ENCODE measurements around the gene RIMBP2. TPM values are rescaled to one million over a fixed set of nuclear protein-coding genes. Genes with fewer than 3 reads are reported as not detected.

RIMBP2 gene
- total RNA-seq, 2 experiments from 2014 or later = not detected

GRCh38 chr12:130728158-130729058 lies 12.3 kb upstream of the RIMBP2 start:
- ChIA-PET CTCF (no interaction called here), POLR2A (no interaction called here)
- ATAC-seq (ENCODE audit: poor library complexity) (no peak), DNase-seq (no peak)
- TF ChIP-seq CTCF (IDR thresholded peaks at IDR 0.05) = no peak
- no peaks in the 10 kb centered on the region for H3K4me1 ChIP-seq (ENCODE audit: insufficient read depth, low read length)
- H3K36me3 ChIP-seq (ENCODE audit: insufficient read depth, low read length) = no peaks in the 10 kb centered on the region
- Mint-ChIP-seq H3K27ac (no peak overlapping the region), H3K27me3 (peaks cover 2% of the 10 kb centered on the region), H3K4me3 (no peak overlapping the region), H3K36me3 (ENCODE audit: low read depth) (no peaks in the 10 kb centered on the region), H3K9me3 (peaks cover 6% of the 10 kb centered on the region), H3K4me1 (ENCODE audit: low read depth) (no peaks in the 10 kb centered on the region)
- intact Hi-C loops (cut with DNase I, micrococcal nuclease) = no loop called here
- no peak overlapping the region for H3K27ac ChIP-seq (ENCODE audit: low read depth in 1 of 2, low read length in 2 of 2)
- H3K27me3 ChIP-seq (ENCODE audit: control insufficient read depth in 1 of 2, insufficient read depth in 2 of 2, low read length in 2 of 2) = no peaks in the 10 kb centered on the region
- peaks cover 0 to 11% of the 10 kb centered on the region in 2 experiments for H3K9me3 ChIP-seq (ENCODE audit: control insufficient read depth in 1 of 2, insufficient read depth in 1 of 2, low read length in 2 of 2)
- no peak overlapping the region for H3K4me3 ChIP-seq (ENCODE audit: low read length)

GRCh38 chr12:130719263-130719859 lies 3.3 kb upstream of the RIMBP2 start:
- no peak for ATAC-seq (ENCODE audit: poor library complexity)
- Mint-ChIP-seq H3K4me1 (ENCODE audit: low read depth) (no peaks in the 10 kb centered on the region), H3K27me3 (peaks cover 48% of the 10 kb centered on the region), H3K9me3 (peaks cover 17% of the 10 kb centered on the region), H3K4me3 (no peak overlapping the region), H3K27ac (no peak overlapping the region), H3K36me3 (ENCODE audit: low read depth) (no peaks in the 10 kb centered on the region)
- no peaks in the 10 kb centered on the region for H3K36me3 ChIP-seq (ENCODE audit: insufficient read depth, low read length)
- H3K27ac ChIP-seq (ENCODE audit: low read depth in 1 of 2, low read length in 2 of 2) = no peak overlapping the region
- peaks cover 35 to 39% of the 10 kb centered on the region in 2 experiments for H3K27me3 ChIP-seq (ENCODE audit: control insufficient read depth in 1 of 2, insufficient read depth in 2 of 2, low read length in 2 of 2)
- H3K4me1 ChIP-seq (ENCODE audit: insufficient read depth, low read length) = peaks cover 10% of the 10 kb centered on the region
- no peak overlapping the region for H3K4me3 ChIP-seq (ENCODE audit: low read length)
- TF ChIP-seq CTCF (IDR thresholded peaks at IDR 0.05) = no peak
- peaks cover 15 to 18% of the 10 kb centered on the region in 2 experiments for H3K9me3 ChIP-seq (ENCODE audit: control insufficient read depth in 1 of 2, insufficient read depth in 1 of 2, low read length in 2 of 2)
- no peak for DNase-seq
- POLR2A ChIA-PET = no interaction called here
- CTCF ChIA-PET = no interaction called here
- intact Hi-C loops (cut with DNase I, micrococcal nuclease) = no loop called here

- Histone ChIP-seq H3K9me3 (ENCODE audit: control insufficient read depth in 1 of 2, insufficient read depth in 1 of 2, low read length in 2 of 2) (peaks cover 10 to 28% of the 10 kb centered on the region in 2 experiments), H3K27ac (ENCODE audit: low read depth in 1 of 2, low read length in 2 of 2) (no peak overlapping the region), H3K4me1 (ENCODE audit: insufficient read depth, low read length) (peaks cover 15% of the 10 kb centered on the region), H3K27me3 (ENCODE audit: control insufficient read depth in 1 of 2, insufficient read depth in 2 of 2, low read length in 2 of 2) (peaks cover 45 to 55% of the 10 kb centered on the region in 2 experiments), H3K4me3 (ENCODE audit: low read length) (no peak overlapping the region), H3K36me3 (ENCODE audit: insufficient read depth, low read length) (no peaks in the 10 kb centered on the region)
- H3K9me3 Mint-ChIP-seq = peaks cover 9% of the 10 kb centered on the region
- DNase-seq = no peak
- ChIA-PET POLR2A (no interaction called here), CTCF (no interaction called here)
- no peak overlapping the region for H3K4me3 Mint-ChIP-seq
- TF ChIP-seq CTCF (IDR thresholded peaks at IDR 0.05) = no peak
- no peak overlapping the region for H3K27ac Mint-ChIP-seq
- no peaks in the 10 kb centered on the region for H3K4me1 Mint-ChIP-seq (ENCODE audit: low read depth)
- no peaks in the 10 kb centered on the region for H3K36me3 Mint-ChIP-seq (ENCODE audit: low read depth)
- no peak for ATAC-seq (ENCODE audit: poor library complexity)
- intact Hi-C loops (cut with DNase I, micrococcal nuclease) = no loop called here
- peaks cover 56% of the 10 kb centered on the region for H3K27me3 Mint-ChIP-seq
Observed at GRCh38 chr12:130717752-130718151, 1.7 kb upstream of the RIMBP2 start.
